Adrenal gland (tissue), 12 donors: ENCODE measurements around the gene NT5M. TPM values are rescaled to one million over a fixed set of nuclear protein-coding genes. Genes with fewer than 3 reads are reported as not detected.

Experiments
- DNase-seq, 7 donors: peaks; one replicate each; pipeline ENCODE4 v3.0.0-alpha.2; 2019 to 2020
- H3K27ac ChIP-seq, 5 donors: fragments of 200-600 bp; sonication (generic) in 4 of 5; 1 replicate in 3 of 5; 2 replicates in 2 of 5; pipeline versions ENCODE4 v1.5.1 to v1.8.0; 2016 to 2020; ENCODE audit warnings: mild to moderate bottlenecking in 1 of 5
- H3K27me3 ChIP-seq: fragments of 200-600 bp; 2 replicates; pipeline ENCODE4 v1.8.0; 2021
- H3K36me3 ChIP-seq, 2 donors: fragments of 200-600 bp; replicated peaks in 1 of 2; 1 replicate in 1 of 2; 2 replicates in 1 of 2; pipeline versions ENCODE4 v1.5.1 to v1.8.0; 2018 to 2022
- H3K4me1 ChIP-seq, 2 donors: fragments of 200-600 bp; replicated peaks in 1 of 2; 1 replicate in 1 of 2; 2 replicates in 1 of 2; pipeline versions ENCODE4 v1.5.1 to v1.8.0; 2018 to 2021
- H3K4me3 ChIP-seq, 4 donors: fragments of 200-600 bp; sonication (generic) in 3 of 4; one replicate each; pipeline ENCODE4 v1.5.1; 2016 to 2018
- H3K9me3 ChIP-seq, 3 donors: fragments of 200-600 bp; sonication (generic) in 1 of 3; replicated peaks in 1 of 3; 1 replicate in 2 of 3; 2 replicates in 1 of 3; pipeline versions ENCODE4 v1.5.1 to v1.8.0; 2016 to 2021
- POLR2A ChIP-seq, 2 donors: fragments of 450-650 bp; IDR thresholded peaks; one replicate each; pipeline ENCODE4 v1.6.1; 2017; ENCODE audit warnings: antibody characterized with exemption in 2 of 2, mild to moderate bottlenecking in 2 of 2, moderate library complexity in 1 of 2
- WGBS, 4 donors: extraction: QIAGEN DNeasy Blood & Tissue Kit in 2 of 4; methylation state at CpG; one replicate each; pipeline versions ENCODE4 v1.1.5 to v1.1.7; 2013 to 2017; 5-methylcytosine and 5-hydroxymethylcytosine counted together
- intact Hi-C, 2 donors: fragments of 100-400 bp; cut with DNase I; formaldehyde crosslinking; loops; one replicate each; pipeline versions ENCODE4 v1.14.1 to v1.15.0; 2022 to 2023
- polyA plus RNA-seq, 3 donors: library from polyadenylated mRNA; stranded (reverse); fragments of 200-250 nt in 2 of 3; fragments of 350-450 nt in 1 of 3; fragmentation: Illumina TruSeq in 1 of 3; extraction: RNeasy Lipid Tissue Mini Kit (QIAGEN cat#74804) in 1 of 3; gene quantifications; one replicate each; pipeline ENCODE4 v1.2.3, GENCODE V29; 2013 to 2014
- total RNA-seq, 9 donors: library from RNA; depleted of rRNA in 4 of 9; stranded (reverse); fragments of >200 nt in 4 of 9; fragments of 120-200 nt in 1 of 9; fragmentation: NEBNext Ultra II Directional in 1 of 9; extraction: Animal tissue kit (Norgen Biotek cat#: 25700) in 1 of 9; gene quantifications; one replicate each; pipeline versions ENCODE4 v1.1.0 to v1.2.4, GENCODE V29; 2013 to 2023
- TF ChIP-seq, protein P1 (sequence below), 6 experiments: fragments of 450-650 bp in 4 of 6; fragments of 200-600 bp in 2 of 6; sonication (generic) in 1 of 6; IDR thresholded peaks; 1 replicate in 5 of 6; 2 replicates in 1 of 6; pipeline versions ENCODE4 v1.5.1 to v1.8.0; 2016 to 2021; ENCODE audit warnings: antibody characterized with exemption in 6 of 6, mild to moderate bottlenecking in 2 of 6, moderate library complexity in 1 of 6
- donor health status: healthy with polysubstance abuse.
- donor health status: Bipolar disorder and iron deficiency.
- donor health status: DM: yes; HTN: yes; CAD: no.
- donor health status: DM: no; HTN: no; CAD: no.
- donor health status: DM: no; HTN: no; CAD: no.
- donor health status: DM: yes; HTN: yes; CAD: no.

Gene NT5M
- total and polyA plus RNA-seq, 12 donors: 0.40 to 4.8 (median 1.7) TPM

DNA sequence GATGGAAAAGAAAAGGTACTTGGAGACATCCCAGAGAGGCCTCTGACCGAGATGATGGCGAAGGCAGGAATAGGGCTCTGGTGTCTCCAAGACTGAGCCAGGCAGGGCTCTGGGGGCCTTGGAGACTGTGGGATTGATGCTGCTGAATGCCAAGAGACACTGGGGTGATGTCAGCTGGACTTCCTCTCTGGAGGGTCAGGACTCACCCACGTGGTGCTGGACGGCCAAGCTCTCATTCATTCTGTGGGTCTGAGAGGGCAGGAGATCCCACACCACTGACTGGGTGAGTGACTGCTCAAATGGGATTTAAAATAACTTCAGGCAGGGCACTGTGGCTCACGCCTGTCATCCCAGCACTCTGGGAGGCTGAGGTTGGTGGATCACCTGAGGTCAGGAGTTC is 64.8 kb downstream of the NT5M start:
- no peak for TF ChIP-seq POLR2A (IDR thresholded peaks at IDR 0.05)
- TF ChIP-seq, protein P1, sequence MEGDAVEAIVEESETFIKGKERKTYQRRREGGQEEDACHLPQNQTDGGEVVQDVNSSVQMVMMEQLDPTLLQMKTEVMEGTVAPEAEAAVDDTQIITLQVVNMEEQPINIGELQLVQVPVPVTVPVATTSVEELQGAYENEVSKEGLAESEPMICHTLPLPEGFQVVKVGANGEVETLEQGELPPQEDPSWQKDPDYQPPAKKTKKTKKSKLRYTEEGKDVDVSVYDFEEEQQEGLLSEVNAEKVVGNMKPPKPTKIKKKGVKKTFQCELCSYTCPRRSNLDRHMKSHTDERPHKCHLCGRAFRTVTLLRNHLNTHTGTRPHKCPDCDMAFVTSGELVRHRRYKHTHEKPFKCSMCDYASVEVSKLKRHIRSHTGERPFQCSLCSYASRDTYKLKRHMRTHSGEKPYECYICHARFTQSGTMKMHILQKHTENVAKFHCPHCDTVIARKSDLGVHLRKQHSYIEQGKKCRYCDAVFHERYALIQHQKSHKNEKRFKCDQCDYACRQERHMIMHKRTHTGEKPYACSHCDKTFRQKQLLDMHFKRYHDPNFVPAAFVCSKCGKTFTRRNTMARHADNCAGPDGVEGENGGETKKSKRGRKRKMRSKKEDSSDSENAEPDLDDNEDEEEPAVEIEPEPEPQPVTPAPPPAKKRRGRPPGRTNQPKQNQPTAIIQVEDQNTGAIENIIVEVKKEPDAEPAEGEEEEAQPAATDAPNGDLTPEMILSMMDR (IDR thresholded peaks at IDR 0.05): no peak
- DNase-seq: no peak
- Histone ChIP-seq H3K4me1 (peaks cover 0 to 8% of the 10 kb centered on the region in 2 donors), H3K27ac (no peak overlapping the region), H3K36me3 (no peaks in the 10 kb centered on the region), H3K27me3 (no peaks in the 10 kb centered on the region), H3K4me3 (no peak overlapping the region), H3K9me3 (no peaks in the 10 kb centered on the region)
- intact Hi-C loops: no loop called here
- WGBS, 4 donors: 66 to 70% (median 69%) methylated on average over 5 of the region's 5 CpGs

DNA sequence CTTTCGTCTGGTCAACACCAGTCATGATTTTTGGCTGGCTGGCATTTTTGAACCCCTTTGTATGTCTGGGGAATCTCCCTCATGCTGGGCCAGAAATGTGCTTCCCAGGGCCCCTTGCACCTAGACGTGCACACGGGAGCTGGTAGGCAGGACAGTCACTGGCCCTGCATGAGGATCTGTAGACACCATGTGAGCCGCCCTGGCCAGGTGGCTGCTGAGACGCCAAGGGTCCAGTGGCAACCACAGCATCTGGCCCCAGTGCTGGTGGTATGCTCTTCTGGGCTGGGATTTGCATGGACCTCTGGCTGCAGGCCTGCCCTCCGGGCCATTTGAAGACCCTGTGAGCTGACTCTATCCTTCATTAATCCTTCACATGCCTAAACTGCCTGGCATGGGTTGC is 67.5 kb downstream of the NT5M start:
- Histone ChIP-seq H3K36me3 (no peaks in the 10 kb centered on the region), H3K27ac (no peak overlapping the region), H3K27me3 (no peaks in the 10 kb centered on the region), H3K4me3 (no peak overlapping the region), H3K4me1 (no peaks in the 10 kb centered on the region), H3K9me3 (no peaks in the 10 kb centered on the region)
- intact Hi-C loops: no loop called here
- WGBS, 4 donors: 89 to 100% (median 94%) methylated on average over 1 to 6 of the region's 6 CpGs
- TF ChIP-seq POLR2A (IDR thresholded peaks at IDR 0.05): no peak
- TF ChIP-seq, protein P1 (IDR thresholded peaks at IDR 0.05): no peak
- DNase-seq: no peak

DNA sequence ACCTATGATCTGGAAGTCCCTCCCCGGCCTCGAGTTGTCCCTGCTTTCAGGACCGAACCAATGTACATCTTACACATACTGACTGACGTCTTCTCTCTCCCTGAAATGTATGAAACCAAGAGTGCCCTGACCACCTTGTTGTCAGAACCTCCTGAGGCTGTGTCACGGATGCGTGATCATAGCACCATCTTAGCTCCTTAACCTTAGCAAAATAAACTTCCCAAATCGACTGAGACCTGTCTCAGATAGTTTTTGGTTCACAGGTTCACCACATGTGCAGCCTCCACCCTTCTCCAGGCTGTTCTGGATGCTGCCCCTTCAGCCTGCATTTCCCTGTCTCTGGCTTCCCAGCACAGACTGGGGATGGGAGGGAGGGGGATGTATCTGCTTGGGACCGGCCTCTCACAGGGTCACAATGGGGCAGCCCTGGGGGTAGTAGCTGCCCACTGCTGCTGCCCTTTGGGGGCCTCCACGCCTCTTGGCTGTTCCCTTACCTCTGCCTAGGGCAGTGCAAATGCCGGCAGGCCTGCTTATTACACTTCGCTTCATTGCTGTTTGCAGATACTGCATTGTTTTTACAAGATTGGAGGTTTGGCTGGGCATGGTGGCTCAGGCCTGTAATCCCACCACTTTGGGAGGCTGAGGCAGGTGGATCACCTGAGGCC is 69.8 kb downstream of the NT5M start:
- Histone ChIP-seq H3K9me3 (no peaks in the 10 kb centered on the region), H3K4me1 (no peaks in the 10 kb centered on the region)
- no peak for DNase-seq

DNA sequence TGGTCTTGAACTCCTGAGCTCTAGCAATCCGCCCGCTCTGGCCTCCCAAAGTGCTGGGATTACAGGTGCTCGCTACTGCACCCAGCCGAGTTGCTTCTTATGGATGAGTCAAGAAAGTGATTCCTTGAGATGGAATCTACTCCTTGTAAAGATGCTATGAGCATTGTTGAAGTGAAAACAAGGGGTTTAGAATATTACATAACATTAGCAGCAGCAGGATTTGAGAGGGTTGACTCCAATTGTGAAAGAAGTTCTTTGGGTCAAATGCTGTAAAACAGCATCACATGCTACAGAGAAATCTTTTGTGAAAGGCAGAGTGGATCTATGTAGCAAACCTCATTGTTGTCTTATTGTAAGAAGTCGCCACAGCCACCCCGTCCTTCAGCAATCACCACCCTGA is 72.7 kb downstream of the NT5M start:
- intact Hi-C loops: no loop called here
- H3K36me3 ChIP-seq: no peaks in the 10 kb centered on the region
- H3K9me3 ChIP-seq: no peaks in the 10 kb centered on the region
- WGBS, 4 donors: 81 to 92% (median 87%) methylated on average over 6 of the region's 6 CpGs
- H3K27ac ChIP-seq: no peak overlapping the region
- H3K4me3 ChIP-seq: no peak overlapping the region
- no peaks in the 10 kb centered on the region for H3K27me3 ChIP-seq
- TF ChIP-seq POLR2A (IDR thresholded peaks at IDR 0.05): no peak
- TF ChIP-seq, protein P1 (IDR thresholded peaks at IDR 0.05): no peak
- H3K4me1 ChIP-seq: no peaks in the 10 kb centered on the region
- no peak for DNase-seq

More for the DNA sequence above, 69.8 kb downstream of the NT5M start:
- Histone ChIP-seq H3K27ac (no peak overlapping the region), H3K27me3 (no peaks in the 10 kb centered on the region), H3K4me3 (no peak overlapping the region), H3K36me3 (no peaks in the 10 kb centered on the region)
- WGBS, 4 donors: 73 to 85% (median 75%) methylated on average over 9 to 11 of the region's 11 CpGs
- TF ChIP-seq, protein P1 (IDR thresholded peaks at IDR 0.05): no peak
- no peak for TF ChIP-seq POLR2A (IDR thresholded peaks at IDR 0.05)
- intact Hi-C loops: no loop called here
